Activated CD8-positive, alpha-beta memory T cell treated with anti-CD3 and anti-CD28 coated beads for 4 hours (primary cell): Measurements from ENCODE around the gene RSU1.

Source experiments
- DNase-seq, 2 donors: peaks; one replicate each; pipeline ENCODE4 v3.0.0-alpha.2; 2020; ENCODE audit warnings: low read depth in 2 of 2

The RSU1 gene

GRCh38 chr10:16602104-16602775 is 215.0 kb downstream of the RSU1 start:
- no peak for DNase-seq

- no peak for DNase-seq
These were observed 217.6 kb downstream of the RSU1 start for GRCh38 chr10:16599662-16600061.

- no peak for DNase-seq
These were observed 219.6 kb downstream of the RSU1 start for GRCh38 chr10:16597656-16598055.

- no peak for DNase-seq
These were observed 224.8 kb downstream of the RSU1 start for GRCh38 chr10:16592378-16592777.

GRCh38 chr10:16586358-16587138 is 230.7 kb downstream of the RSU1 start:
- DNase-seq: no peak

- no peak for DNase-seq
These were observed 232.1 kb downstream of the RSU1 start for GRCh38 chr10:16585103-16585502.

- no peak for DNase-seq
These were observed 233.8 kb downstream of the RSU1 start for GRCh38 chr10:16583382-16583781.

- DNase-seq: no peak
These were observed 236.0 kb downstream of the RSU1 start for GRCh38 chr10:16581202-16581601.

- DNase-seq: no peak
These were observed 246.5 kb downstream of the RSU1 start for GRCh38 chr10:16570731-16571130.

- no peak for DNase-seq
These were observed 250.9 kb downstream of the RSU1 start for GRCh38 chr10:16566202-16566805.

- DNase-seq: no peak
These were observed 251.6 kb downstream of the RSU1 start for GRCh38 chr10:16565604-16566003.

- no peak for DNase-seq
These were observed 254.3 kb downstream of the RSU1 start for GRCh38 chr10:16562891-16563290.

- no peak for DNase-seq
These were observed 257.9 kb downstream of the RSU1 start for GRCh38 chr10:16559236-16559773.

GRCh38 chr10:16547973-16548372 is 269.3 kb downstream of the RSU1 start:
- no peak for DNase-seq

GRCh38 chr10:16545116-16545736 is 272.0 kb downstream of the RSU1 start:
- no peak for DNase-seq

- DNase-seq: no peak
These were observed 272.6 kb downstream of the RSU1 start for GRCh38 chr10:16544591-16544990.

GRCh38 chr10:16544099-16544498 is 273.1 kb downstream of the RSU1 start:
- no peak for DNase-seq
